ENCODE data around the gene FAAP24.
"Not testable (repeated sequence)": the region's sequence is repeated elsewhere in the genome, so short reads cannot be mapped to it uniquely, and the experiment has no call there.

- not testable (repeated sequence) for TF ChIP-seq CTCF (optimal IDR thresholded peaks at IDR 0.05 in 1 of 3, IDR thresholded peaks at IDR 0.05 in 1 of 3, conservative IDR thresholded peaks at IDR 0.05 in 1 of 3; ENCODE audit: extremely low read depth in 1 of 3, insufficient read depth in 2 of 3, low read length in 3 of 3); EZH2 (IDR thresholded peaks at IDR 0.05; ENCODE audit: low read length)
Observed at GRCh38 chr19:32979807-32980206, 7.8 kb downstream of the FAAP24 start.
